ENCODE data around the gene HSPG2.

HSPG2 gene

GRCh38 chr1:21774835-21775549 is 162.1 kb downstream of the HSPG2 start:
- in situ Hi-C loops (cut with MboI; ENCODE audit: low pct_unique_long_range_greater_than_20kb, low sequenced_read_pairs, unreplicated experiment): no loop called here
- DNase-seq (ENCODE audit: low spot score): no peak
- no peak for TF ChIP-seq CTCF (IDR thresholded peaks at IDR 0.05; ENCODE audit: extremely low read depth, insufficient read depth, missing control alignments)

DNA sequence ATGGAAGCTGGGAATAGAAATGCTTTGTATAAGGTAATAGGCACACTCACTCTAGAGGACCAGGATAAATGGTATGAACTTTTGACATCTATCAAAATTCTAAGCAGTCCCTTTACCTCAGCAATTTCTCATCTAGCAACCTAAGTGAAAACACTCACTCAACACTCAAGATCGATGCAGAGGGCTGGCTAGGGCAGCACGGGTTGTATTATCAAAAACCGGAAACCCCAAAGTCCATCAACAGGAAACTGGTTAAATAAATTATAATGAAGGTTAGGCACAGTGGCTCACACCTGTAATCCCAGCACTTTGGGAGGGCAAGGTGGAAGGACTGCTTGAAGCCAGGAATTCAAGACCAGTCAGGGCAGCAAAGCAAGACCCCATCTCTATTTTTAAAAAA is 163.5 kb downstream of the HSPG2 start:
- TF ChIP-seq CTCF (IDR thresholded peaks at IDR 0.05; ENCODE audit: extremely low read depth, insufficient read depth, missing control alignments): no peak
- DNase-seq (ENCODE audit: low spot score): no peak
- in situ Hi-C loops (cut with MboI; ENCODE audit: low pct_unique_long_range_greater_than_20kb, low sequenced_read_pairs, unreplicated experiment): no loop called here

All from GM13977 (cell line).